ENCODE results near the gene AGXT2. TPM values are rescaled to one million over a fixed set of nuclear protein-coding genes. Genes with fewer than 3 reads are reported as not detected.
A peak's percentile ranks its signal among the peaks of the same experiment; 100 is the strongest.

The AGXT2 gene
- total and polyA plus RNA-seq, 2 of the 13 experiments (the other 11 are each of a cell fraction or from before 2014, with no cell fraction given), result 0.04 to 0.13 TPM

DNA sequence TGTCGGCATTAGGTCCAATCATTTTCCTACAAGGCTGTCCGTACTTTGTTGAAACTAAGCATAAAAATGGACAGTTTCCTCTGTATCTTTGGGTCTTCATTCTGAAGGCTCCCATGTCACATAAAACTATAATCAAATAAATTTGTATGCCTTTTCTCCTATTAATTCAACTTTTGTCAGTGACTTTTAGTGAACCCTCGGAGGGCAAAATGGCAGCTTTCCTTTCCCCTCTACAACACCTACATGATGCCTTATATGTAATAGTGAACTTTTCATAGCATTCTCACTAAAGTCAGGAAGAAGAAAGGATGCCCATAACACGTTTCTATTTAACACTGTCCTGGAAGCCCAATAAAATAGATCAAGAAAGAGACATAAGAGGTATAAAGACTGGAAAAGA is 5.1 kb upstream of the AGXT2 start (continued):
- TF ChIP-seq CHCHD3 (CRISPR knock-in tag; IDR thresholded peaks at IDR 0.05) (no peak), GLI4 (CRISPR knock-in tag; IDR thresholded peaks at IDR 0.05; ENCODE audit: borderline replicate concordance) (no peak)

DNA sequence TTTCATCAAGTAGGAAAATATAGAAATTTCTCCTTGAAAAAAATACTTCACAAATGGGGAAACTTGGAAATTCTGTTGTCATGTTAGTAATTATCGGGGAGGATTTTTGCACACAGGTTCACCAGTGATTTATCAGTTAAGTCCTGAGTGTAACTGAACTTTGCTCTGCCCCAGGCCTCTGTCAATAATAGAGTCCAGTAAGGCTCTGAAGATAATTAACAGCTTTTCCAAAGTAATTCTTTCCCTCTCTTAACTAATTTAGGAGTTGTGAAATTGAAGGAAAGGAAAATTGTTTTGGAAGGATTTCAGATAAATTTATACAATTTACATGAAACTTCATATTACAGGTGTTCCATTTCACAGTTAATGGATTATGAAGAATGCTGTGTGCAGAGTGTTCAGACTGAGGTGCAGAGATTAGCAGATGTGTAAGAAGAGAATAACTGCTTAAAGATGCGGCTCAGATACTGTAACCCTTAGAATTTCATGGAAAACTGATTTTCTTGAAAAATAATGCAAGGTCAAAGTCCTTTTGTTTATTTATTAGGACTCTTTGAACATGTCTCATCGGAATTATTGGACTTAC is 2.9 kb upstream of the AGXT2 start:
- Histone ChIP-seq H2AFZ (ENCODE audit: low read length) (no peak overlapping the region), H3K9me3 (ENCODE audit: low read length) (no peaks in the 10 kb centered on the region), H3K9ac (ENCODE audit: insufficient read depth, low read depth, low read length) (no peak overlapping the region), H3K4me2 (ENCODE audit: low read depth, low read length) (peak overlapping the region; percentile 41), H3K27ac (ENCODE audit: extremely low read length, insufficient read depth, low read length) (no peak overlapping the region), H3K4me1 (ENCODE audit: insufficient read depth, low read length) (peaks cover 52% of the 10 kb centered on the region), H3K4me3 (replicated peaks in 1 of 3; ENCODE audit: insufficient read depth in 1 of 3, low read depth in 2 of 3, low read length in 3 of 3) (no peak overlapping the region), H3K79me2 (ENCODE audit: insufficient read depth, low read length) (no peaks in the 10 kb centered on the region), H3K27me3 (ENCODE audit: control insufficient read depth in 1 of 2, insufficient read depth in 2 of 2, low read length in 2 of 2) (no peaks in the 10 kb centered on the region), H4K20me1 (ENCODE audit: insufficient read depth, low read length) (no peaks in the 10 kb centered on the region), H3K36me3 (replicated peaks in 1 of 2; ENCODE audit: control insufficient read depth in 1 of 2, insufficient read depth in 2 of 2, low read length in 2 of 2) (no peaks in the 10 kb centered on the region)
- 22% methylated on average over 3 of the region's 3 CpGs for WGBS (ENCODE audit: low lambda C conversion rate)
- ChIA-PET CTCF (ENCODE audit: low intra/inter-chr PET ratio, low total read pairs) (no interaction called here), POLR2A (no interaction called here)
- no TSS peak for BruUV-seq (replicated peaks)
- FAIRE-seq (peak; percentile 23), ATAC-seq (peak; percentile 82), DNase-seq (ENCODE audit: low spot score) (peak; percentile 34)
- in situ Hi-C loops (cut with HindIII; ENCODE audit: extremely low pct_ligation_motif_present, low pct_unique_long_range_greater_than_20kb) (no loop called here), intact Hi-C loops (cut with micrococcal nuclease; ENCODE audit: unreplicated experiment) (no loop called here)
- TF ChIP-seq TMF1 (CRISPR knock-in tag; IDR thresholded peaks at IDR 0.05; ENCODE audit: low read depth), result no peak
- peak; percentile 40; the same call in 1 of the 2 replicates for TF ChIP-seq TBX2 (CRISPR knock-in tag; IDR thresholded peaks at IDR 0.05; ENCODE audit: borderline replicate concordance)
- TF ChIP-seq, protein P1, sequence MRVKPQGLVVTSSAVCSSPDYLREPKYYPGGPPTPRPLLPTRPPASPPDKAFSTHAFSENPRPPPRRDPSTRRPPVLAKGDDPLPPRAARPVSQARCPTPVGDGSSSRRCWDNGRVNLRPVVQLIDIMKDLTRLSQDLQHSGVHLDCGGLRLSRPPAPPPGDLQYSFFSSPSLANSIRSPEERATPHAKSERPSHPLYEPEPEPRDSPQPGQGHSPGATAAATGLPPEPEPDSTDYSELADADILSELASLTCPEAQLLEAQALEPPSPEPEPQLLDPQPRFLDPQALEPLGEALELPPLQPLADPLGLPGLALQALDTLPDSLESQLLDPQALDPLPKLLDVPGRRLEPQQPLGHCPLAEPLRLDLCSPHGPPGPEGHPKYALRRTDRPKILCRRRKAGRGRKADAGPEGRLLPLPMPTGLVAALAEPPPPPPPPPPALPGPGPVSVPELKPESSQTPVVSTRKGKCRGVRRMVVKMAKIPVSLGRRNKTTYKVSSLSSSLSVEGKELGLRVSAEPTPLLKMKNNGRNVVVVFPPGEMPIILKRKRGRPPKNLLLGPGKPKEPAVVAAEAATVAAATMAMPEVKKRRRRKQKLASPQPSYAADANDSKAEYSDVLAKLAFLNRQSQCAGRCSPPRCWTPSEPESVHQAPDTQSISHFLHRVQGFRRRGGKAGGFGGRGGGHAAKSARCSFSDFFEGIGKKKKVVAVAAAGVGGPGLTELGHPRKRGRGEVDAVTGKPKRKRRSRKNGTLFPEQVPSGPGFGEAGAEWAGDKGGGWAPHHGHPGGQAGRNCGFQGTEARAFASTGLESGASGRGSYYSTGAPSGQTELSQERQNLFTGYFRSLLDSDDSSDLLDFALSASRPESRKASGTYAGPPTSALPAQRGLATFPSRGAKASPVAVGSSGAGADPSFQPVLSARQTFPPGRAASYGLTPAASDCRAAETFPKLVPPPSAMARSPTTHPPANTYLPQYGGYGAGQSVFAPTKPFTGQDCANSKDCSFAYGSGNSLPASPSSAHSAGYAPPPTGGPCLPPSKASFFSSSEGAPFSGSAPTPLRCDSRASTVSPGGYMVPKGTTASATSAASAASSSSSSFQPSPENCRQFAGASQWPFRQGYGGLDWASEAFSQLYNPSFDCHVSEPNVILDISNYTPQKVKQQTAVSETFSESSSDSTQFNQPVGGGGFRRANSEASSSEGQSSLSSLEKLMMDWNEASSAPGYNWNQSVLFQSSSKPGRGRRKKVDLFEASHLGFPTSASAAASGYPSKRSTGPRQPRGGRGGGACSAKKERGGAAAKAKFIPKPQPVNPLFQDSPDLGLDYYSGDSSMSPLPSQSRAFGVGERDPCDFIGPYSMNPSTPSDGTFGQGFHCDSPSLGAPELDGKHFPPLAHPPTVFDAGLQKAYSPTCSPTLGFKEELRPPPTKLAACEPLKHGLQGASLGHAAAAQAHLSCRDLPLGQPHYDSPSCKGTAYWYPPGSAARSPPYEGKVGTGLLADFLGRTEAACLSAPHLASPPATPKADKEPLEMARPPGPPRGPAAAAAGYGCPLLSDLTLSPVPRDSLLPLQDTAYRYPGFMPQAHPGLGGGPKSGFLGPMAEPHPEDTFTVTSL (CRISPR knock-in tag; IDR thresholded peaks at IDR 0.05; ENCODE audit: borderline replicate concordance), result peak; percentile 80; the same call in 1 of the 2 replicates
- no peak for TF ChIP-seq ZNF33A (CRISPR knock-in tag; IDR thresholded peaks at IDR 0.05; ENCODE audit: borderline replicate concordance)
- peak in 1 of 2 experiments; percentile 21; a peak in 1 of 4 replicates for TF ChIP-seq EP300 (IDR thresholded peaks at IDR 0.05; ENCODE audit: low read depth in 2 of 2, low read length in 2 of 2)
- no peak for TF ChIP-seq EP300 (CRISPR knock-in tag; IDR thresholded peaks at IDR 0.05; ENCODE audit: borderline replicate concordance)
- TF ChIP-seq FOXA3 (CRISPR knock-in tag; IDR thresholded peaks at IDR 0.05), result peak; percentile 51
- TF ChIP-seq MIXL1 (CRISPR knock-in tag; IDR thresholded peaks at IDR 0.05), result peak; percentile 72
- TF ChIP-seq ZNF225 (CRISPR knock-in tag; IDR thresholded peaks at IDR 0.05), result no peak
- no peak; the same call in 1 of the 2 replicates for TF ChIP-seq NCOR1 (IDR thresholded peaks at IDR 0.05; ENCODE audit: borderline replicate concordance, low read length)
- TF ChIP-seq SOX6 (IDR thresholded peaks at IDR 0.05), result no peak
- TF ChIP-seq SOX6 (CRISPR knock-in tag; IDR thresholded peaks at IDR 0.05), result 0 out of 2 replicates have a peak, but pooled peaks have one; percentile 27
- peak; percentile 52; the same call in 1 of the 2 replicates for TF ChIP-seq TBX3 (IDR thresholded peaks at IDR 0.05; ENCODE audit: borderline replicate concordance)
- TF ChIP-seq, protein P2, sequence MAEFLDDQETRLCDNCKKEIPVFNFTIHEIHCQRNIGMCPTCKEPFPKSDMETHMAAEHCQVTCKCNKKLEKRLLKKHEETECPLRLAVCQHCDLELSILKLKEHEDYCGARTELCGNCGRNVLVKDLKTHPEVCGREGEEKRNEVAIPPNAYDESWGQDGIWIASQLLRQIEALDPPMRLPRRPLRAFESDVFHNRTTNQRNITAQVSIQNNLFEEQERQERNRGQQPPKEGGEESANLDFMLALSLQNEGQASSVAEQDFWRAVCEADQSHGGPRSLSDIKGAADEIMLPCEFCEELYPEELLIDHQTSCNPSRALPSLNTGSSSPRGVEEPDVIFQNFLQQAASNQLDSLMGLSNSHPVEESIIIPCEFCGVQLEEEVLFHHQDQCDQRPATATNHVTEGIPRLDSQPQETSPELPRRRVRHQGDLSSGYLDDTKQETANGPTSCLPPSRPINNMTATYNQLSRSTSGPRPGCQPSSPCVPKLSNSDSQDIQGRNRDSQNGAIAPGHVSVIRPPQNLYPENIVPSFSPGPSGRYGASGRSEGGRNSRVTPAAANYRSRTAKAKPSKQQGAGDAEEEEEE (CRISPR knock-in tag; IDR thresholded peaks at IDR 0.05; ENCODE audit: borderline replicate concordance), result no peak
- TF ChIP-seq DPF2 (CRISPR knock-in tag; IDR thresholded peaks at IDR 0.05; ENCODE audit: borderline replicate concordance, low read depth), result no peak
